Measurements from ENCODE around the gene POMGNT1. TPM values are rescaled to one million over a fixed set of nuclear protein-coding genes. Genes with fewer than 3 reads are reported as not detected.

The POMGNT1 gene
- total and polyA plus RNA-seq, 2 of the 8 experiments (the other 6 are each of a cell fraction or from before 2014, with no cell fraction given): 28.0 to 40.3 TPM

DNA sequence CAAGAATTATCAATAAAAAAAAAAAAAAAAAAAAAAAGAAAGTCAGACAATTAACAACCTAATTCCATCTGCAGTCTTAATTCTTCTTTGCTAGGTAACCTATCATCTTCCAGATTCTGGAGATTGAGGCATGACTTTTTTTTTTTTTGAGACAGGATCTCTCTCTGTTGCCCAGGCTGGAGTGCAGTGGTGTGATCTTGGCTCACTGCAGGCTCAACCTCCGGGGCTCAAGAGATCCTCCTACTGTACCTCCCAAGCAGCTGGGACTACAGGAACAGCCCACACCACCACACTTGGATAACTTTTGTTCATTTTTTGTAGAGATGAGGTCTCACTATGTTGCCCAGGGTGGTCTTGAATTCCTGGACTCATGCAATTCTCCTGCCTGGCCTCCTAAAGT, 44.7 kb upstream of the POMGNT1 start:
- H4K20me1 ChIP-seq (replicated peaks in 1 of 2; ENCODE audit: control insufficient read depth in 1 of 2, insufficient read depth in 2 of 2, low read length in 2 of 2): no peaks in the 10 kb centered on the region
- H3K56ac ChIP-seq (replicated peaks; ENCODE audit: insufficient read length, low read depth, low read length): no peak overlapping the region
- CTCF ChIA-PET (ENCODE audit: partially characterized antibody): no interaction called here
- no peak overlapping the region for H4K8ac ChIP-seq (ENCODE audit: extremely low read depth, insufficient read depth, low read length)
- no peak overlapping the region for H3K18ac ChIP-seq (ENCODE audit: extremely low read depth, low read length)
- H3K36me3 ChIP-seq (ENCODE audit: control insufficient read depth in 2 of 4, insufficient read depth in 4 of 4, low read length in 3 of 4): no peaks in the 10 kb centered on the region
- FAIRE-seq (no peak), DNase-seq (ENCODE audit: low read depth in 1 of 2, low spot score in 2 of 2) (no peak)
- H3K9me3 ChIP-seq (ENCODE audit: insufficient read depth in 2 of 2, low read depth in 1 of 2, low read length in 1 of 2): peaks cover 3% of the 10 kb centered on the region in 2 experiments; a peak in 2 of 4 replicates
- no peaks in the 10 kb centered on the region for H3K27me3 ChIP-seq (replicated peaks in 1 of 4; ENCODE audit: control insufficient read depth in 3 of 4, extremely low read depth in 1 of 4, insufficient read depth in 3 of 4, low read length in 3 of 4)
- H2BK12ac ChIP-seq (ENCODE audit: low read depth, low read length): no peak overlapping the region
- H2BK20ac ChIP-seq (ENCODE audit: low read length): no peak overlapping the region
- H3K4me1 ChIP-seq (replicated peaks in 1 of 4; ENCODE audit: control insufficient read depth in 3 of 4, insufficient read depth in 4 of 4, low read length in 3 of 4): peaks cover 0 to 4% (median 0%) of the 10 kb centered on the region in 4 experiments; a peak in 2 of 7 replicates
- no peak overlapping the region for H4K91ac ChIP-seq (replicated peaks; ENCODE audit: insufficient read length, low read length)
- TF ChIP-seq GABPA (IDR thresholded peaks at IDR 0.05; ENCODE audit: borderline replicate concordance, insufficient read depth, low read length) (no peak), HDAC2 (IDR thresholded peaks at IDR 0.05; ENCODE audit: borderline replicate concordance in 1 of 2, low read depth in 2 of 2, low read length in 2 of 2) (no peak), SP2 (IDR thresholded peaks at IDR 0.05; ENCODE audit: low read length) (no peak), FOSL1 (IDR thresholded peaks at IDR 0.05; ENCODE audit: insufficient read depth, low read depth, low read length) (no peak), E2F6 (IDR thresholded peaks at IDR 0.05) (no peak), BACH1 (IDR thresholded peaks at IDR 0.05; ENCODE audit: low read length) (no peak), TAF7 (optimal IDR thresholded peaks at IDR 0.05; ENCODE audit: borderline replicate concordance, low read depth, low read length) (no peak), ZNF274 (IDR thresholded peaks at IDR 0.05; ENCODE audit: borderline replicate concordance, extremely low read depth, low read length) (no peak), POLR2AphosphoS5 (IDR thresholded peaks at IDR 0.05; ENCODE audit: low read depth, low read length) (no peak), TAF1 (IDR thresholded peaks at IDR 0.05; ENCODE audit: low read depth, low read length) (no peak), NANOG (IDR thresholded peaks at IDR 0.05; ENCODE audit: insufficient read depth, low read depth, low read length, poor library complexity, severe bottlenecking) (no peak), KDM1A (IDR thresholded peaks at IDR 0.05; ENCODE audit: borderline replicate concordance, low read length) (no peak)
- WGBS, 2 experiments (ENCODE audit: extremely low coverage in 1 of 2, insufficient coverage in 1 of 2, insufficient read length in 1 of 2, insufficient replicate concordance in 2 of 2, low coverage in 1 of 2, low lambda C conversion rate in 2 of 2, missing lambda C conversion rate in 1 of 2): 92% methylated on average over 1 of the region's 1 CpG; no CpG with 5 or more reads in 1 of the 2 experiments
- H3K14ac ChIP-seq (ENCODE audit: insufficient read length): no peak overlapping the region
- no peak overlapping the region for H2AK5ac ChIP-seq (ENCODE audit: low read depth, low read length)
- POLR2A ChIA-PET (ENCODE audit: partially characterized antibody): no interaction called here
- no peak overlapping the region for H3K4ac ChIP-seq (replicated peaks; ENCODE audit: insufficient read length, low read depth, low read length)
- H3K27ac ChIP-seq (ENCODE audit: low read depth, low read length): no peak overlapping the region
- no peak overlapping the region for H3K23ac ChIP-seq (ENCODE audit: insufficient read length)
- no peaks in the 10 kb centered on the region for H3K79me2 ChIP-seq (ENCODE audit: control insufficient read depth in 1 of 2, insufficient read depth in 2 of 2, low read length in 2 of 2)
- no peak overlapping the region for H3K4me3 ChIP-seq (ENCODE audit: extremely low read depth in 1 of 4, insufficient read depth in 2 of 4, low read depth in 3 of 4, low read length in 4 of 4)
- no peak overlapping the region for H2BK120ac ChIP-seq (replicated peaks; ENCODE audit: low read depth, low read length)
- peaks cover 4% of the 10 kb centered on the region; the same call in 1 of the 2 replicates for H3K23me2 ChIP-seq (ENCODE audit: low read depth, low read length)
- H2AFZ ChIP-seq (ENCODE audit: low read length): no peak overlapping the region
- no peak overlapping the region for H3K9ac ChIP-seq (replicated peaks in 1 of 4; ENCODE audit: extremely low read depth in 1 of 4, low read depth in 3 of 4, low read length in 3 of 4)
- no peak overlapping the region for H3K4me2 ChIP-seq (ENCODE audit: insufficient read depth in 1 of 2, low read depth in 2 of 2, low read length in 2 of 2)
- no peaks in the 10 kb centered on the region for H3K79me1 ChIP-seq (ENCODE audit: low read depth, low read length)
- no peak overlapping the region for H2BK15ac ChIP-seq (ENCODE audit: low read length)
- no peak overlapping the region for H4K5ac ChIP-seq (ENCODE audit: insufficient read length, low read depth, low read length)
- H2BK5ac ChIP-seq (ENCODE audit: low read depth, low read length): no peak overlapping the region
